Neural cell (in vitro differentiated cells): ENCODE measurements around the gene MAMLD1.

Source experiments
- EP300 ChIP-seq: fragments of 450-650 bp; conservative IDR thresholded peaks from 2 replicates; pipeline ENCODE4 v1.6.1; 2014; ENCODE audit warnings: antibody characterized with exemption, mild to moderate bottlenecking, moderate library complexity; ENCODE audit not compliant: poor library complexity, severe bottlenecking
- MXI1 ChIP-seq: fragments of 450-650 bp; conservative IDR thresholded peaks from 2 replicates; pipeline ENCODE4 v1.6.1; 2014; ENCODE audit warnings: antibody characterized with exemption, mild to moderate bottlenecking; ENCODE audit not compliant: poor library complexity, severe bottlenecking
- POLR2AphosphoS5 ChIP-seq: IDR thresholded peaks from 2 replicates; pipeline ENCODE4 v1.6.1; 2012
- TF ChIP-seq, protein P1 (sequence below): IDR thresholded peaks from 2 replicates; pipeline ENCODE4 v1.6.1; 2012; ENCODE audit warnings: borderline replicate concordance
- TF ChIP-seq, protein P2 (sequence below): fragments of 450-650 bp; IDR thresholded peaks from 2 replicates; pipeline ENCODE4 v1.5.1; 2014; ENCODE audit warnings: antibody characterized with exemption, mild to moderate bottlenecking, moderate library complexity; ENCODE audit not compliant: poor library complexity, severe bottlenecking

- TF ChIP-seq, protein P1, sequence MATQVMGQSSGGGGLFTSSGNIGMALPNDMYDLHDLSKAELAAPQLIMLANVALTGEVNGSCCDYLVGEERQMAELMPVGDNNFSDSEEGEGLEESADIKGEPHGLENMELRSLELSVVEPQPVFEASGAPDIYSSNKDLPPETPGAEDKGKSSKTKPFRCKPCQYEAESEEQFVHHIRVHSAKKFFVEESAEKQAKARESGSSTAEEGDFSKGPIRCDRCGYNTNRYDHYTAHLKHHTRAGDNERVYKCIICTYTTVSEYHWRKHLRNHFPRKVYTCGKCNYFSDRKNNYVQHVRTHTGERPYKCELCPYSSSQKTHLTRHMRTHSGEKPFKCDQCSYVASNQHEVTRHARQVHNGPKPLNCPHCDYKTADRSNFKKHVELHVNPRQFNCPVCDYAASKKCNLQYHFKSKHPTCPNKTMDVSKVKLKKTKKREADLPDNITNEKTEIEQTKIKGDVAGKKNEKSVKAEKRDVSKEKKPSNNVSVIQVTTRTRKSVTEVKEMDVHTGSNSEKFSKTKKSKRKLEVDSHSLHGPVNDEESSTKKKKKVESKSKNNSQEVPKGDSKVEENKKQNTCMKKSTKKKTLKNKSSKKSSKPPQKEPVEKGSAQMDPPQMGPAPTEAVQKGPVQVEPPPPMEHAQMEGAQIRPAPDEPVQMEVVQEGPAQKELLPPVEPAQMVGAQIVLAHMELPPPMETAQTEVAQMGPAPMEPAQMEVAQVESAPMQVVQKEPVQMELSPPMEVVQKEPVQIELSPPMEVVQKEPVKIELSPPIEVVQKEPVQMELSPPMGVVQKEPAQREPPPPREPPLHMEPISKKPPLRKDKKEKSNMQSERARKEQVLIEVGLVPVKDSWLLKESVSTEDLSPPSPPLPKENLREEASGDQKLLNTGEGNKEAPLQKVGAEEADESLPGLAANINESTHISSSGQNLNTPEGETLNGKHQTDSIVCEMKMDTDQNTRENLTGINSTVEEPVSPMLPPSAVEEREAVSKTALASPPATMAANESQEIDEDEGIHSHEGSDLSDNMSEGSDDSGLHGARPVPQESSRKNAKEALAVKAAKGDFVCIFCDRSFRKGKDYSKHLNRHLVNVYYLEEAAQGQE, result no peak
- TF ChIP-seq EP300, result no peak
- TF ChIP-seq, protein P2, sequence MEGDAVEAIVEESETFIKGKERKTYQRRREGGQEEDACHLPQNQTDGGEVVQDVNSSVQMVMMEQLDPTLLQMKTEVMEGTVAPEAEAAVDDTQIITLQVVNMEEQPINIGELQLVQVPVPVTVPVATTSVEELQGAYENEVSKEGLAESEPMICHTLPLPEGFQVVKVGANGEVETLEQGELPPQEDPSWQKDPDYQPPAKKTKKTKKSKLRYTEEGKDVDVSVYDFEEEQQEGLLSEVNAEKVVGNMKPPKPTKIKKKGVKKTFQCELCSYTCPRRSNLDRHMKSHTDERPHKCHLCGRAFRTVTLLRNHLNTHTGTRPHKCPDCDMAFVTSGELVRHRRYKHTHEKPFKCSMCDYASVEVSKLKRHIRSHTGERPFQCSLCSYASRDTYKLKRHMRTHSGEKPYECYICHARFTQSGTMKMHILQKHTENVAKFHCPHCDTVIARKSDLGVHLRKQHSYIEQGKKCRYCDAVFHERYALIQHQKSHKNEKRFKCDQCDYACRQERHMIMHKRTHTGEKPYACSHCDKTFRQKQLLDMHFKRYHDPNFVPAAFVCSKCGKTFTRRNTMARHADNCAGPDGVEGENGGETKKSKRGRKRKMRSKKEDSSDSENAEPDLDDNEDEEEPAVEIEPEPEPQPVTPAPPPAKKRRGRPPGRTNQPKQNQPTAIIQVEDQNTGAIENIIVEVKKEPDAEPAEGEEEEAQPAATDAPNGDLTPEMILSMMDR, result no peak
- no peak for TF ChIP-seq POLR2AphosphoS5
- no peak for TF ChIP-seq MXI1
Measured at GRCh38 chrX:150334100-150334499, 29.0 kb upstream of the MAMLD1 start.
